ENCODE measurements around the gene MED26. TPM values are rescaled to one million over a fixed set of nuclear protein-coding genes. Genes with fewer than 3 reads are reported as not detected.

Gene MED26
- total and polyA plus RNA-seq, 9 of the 15 experiments (the other 6 are each of a cell fraction or from before 2014, with no cell fraction given) = 0.71 to 15.1 (median 6.2) TPM

DNA sequence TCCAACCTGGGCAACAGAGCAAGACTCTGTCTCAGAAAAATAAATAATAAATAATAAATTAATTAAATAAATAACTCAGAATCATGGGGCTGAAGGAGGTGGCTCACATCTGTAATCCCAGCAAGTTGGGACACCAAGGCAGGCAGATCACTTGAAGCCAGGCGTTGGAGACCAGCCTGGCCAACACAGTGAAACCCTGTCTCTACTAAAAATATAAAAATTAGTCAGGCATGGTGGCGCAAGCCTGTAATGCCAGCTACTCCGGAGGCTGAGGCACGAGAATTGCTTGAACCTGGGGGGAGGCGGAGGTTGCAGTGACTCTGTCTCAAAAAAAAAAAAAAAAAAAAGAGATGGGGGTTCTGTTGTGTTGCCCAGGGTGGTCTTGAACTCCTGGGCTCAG lies 40.2 kb upstream of the MED26 start:
- no peaks in the 10 kb centered on the region for H4K20me1 ChIP-seq (replicated peaks; ENCODE audit: control insufficient read depth, insufficient read depth, low read length)
- no peaks in the 10 kb centered on the region for H3K79me2 ChIP-seq (ENCODE audit: control insufficient read depth, insufficient read depth, low read length)
- no peaks in the 10 kb centered on the region for H3K36me3 ChIP-seq (ENCODE audit: control insufficient read depth, insufficient read depth, low read length)
- CTCF ChIA-PET (ENCODE audit: low intra/inter-chr PET ratio) = no interaction called here
- H2AFZ ChIP-seq (ENCODE audit: low read depth, low read length) = no peak overlapping the region
- no peak overlapping the region for H3K4me2 ChIP-seq (ENCODE audit: insufficient read depth, low read length)
- H3K4me1 ChIP-seq (replicated peaks in 1 of 2; ENCODE audit: control insufficient read depth in 2 of 2, insufficient read depth in 2 of 2, low read length in 2 of 2) = peaks cover 3 to 10% of the 10 kb centered on the region in 2 experiments; a peak in 4 of 5 replicates
- intact Hi-C loops (cut with micrococcal nuclease) = no loop called here
- 54% methylated on average over 5 of the region's 5 CpGs for WGBS (ENCODE audit: insufficient coverage, low coverage, missing lambda C conversion rate)
- no TSS peak for BruUV-seq (replicated peaks)
- H3K27me3 ChIP-seq (ENCODE audit: control insufficient read depth in 2 of 2, insufficient read depth in 2 of 2, low read length in 2 of 2) = no peaks in the 10 kb centered on the region
- POLR2A ChIA-PET = no interaction called here
- H3K27ac ChIP-seq (ENCODE audit: extremely low read depth, low read depth, low read length) = no peak overlapping the region
- no peaks in the 10 kb centered on the region for H3K9me3 ChIP-seq (replicated peaks; ENCODE audit: control insufficient read depth, insufficient read depth, low read depth, low read length)
- FAIRE-seq (no peak), ATAC-seq (no peak), DNase-seq (ENCODE audit: extremely low read depth in 1 of 4, low spot score in 3 of 4) (no peak)
- no peak overlapping the region for H3K4me3 ChIP-seq
- H3K9me1 ChIP-seq (ENCODE audit: control insufficient read depth, insufficient read depth, low read length) = no peaks in the 10 kb centered on the region
- in situ Hi-C loops (cut with MboI) = no loop called here
- TF ChIP-seq THRAP3 (IDR thresholded peaks at IDR 0.05; ENCODE audit: borderline replicate concordance) (no peak), NFRKB (IDR thresholded peaks at IDR 0.05; ENCODE audit: low read depth) (no peak), CEBPZ (IDR thresholded peaks at IDR 0.05; ENCODE audit: borderline replicate concordance, low read depth, low read length) (no peak), MTA2 (IDR thresholded peaks at IDR 0.05; ENCODE audit: low read depth) (no peak), ZNF174 (CRISPR knock-in tag; IDR thresholded peaks at IDR 0.05) (no peak), FUS (optimal IDR thresholded peaks at IDR 0.05; ENCODE audit: low read depth, low read length) (no peak), POLR2B (IDR thresholded peaks at IDR 0.05; ENCODE audit: low read depth, partially characterized antibody) (no peak), ZC3H8 (IDR thresholded peaks at IDR 0.05) (no peak), FOXJ2 (tag; IDR thresholded peaks at IDR 0.05) (no peak), NCOR1 (IDR thresholded peaks at IDR 0.05) (no peak)
- no peak overlapping the region for H3K9ac ChIP-seq (ENCODE audit: insufficient read depth in 1 of 2, low read depth in 2 of 2, low read length in 2 of 2)

Data from K562 (cell line).